NT2/D1 (cell line): ENCODE measurements around the gene AK2.

Experiments used
- SUZ12 ChIP-seq: IDR thresholded peaks from 2 replicates; pipeline ENCODE4 v1.6.1; 2011; ENCODE audit not compliant: insufficient read length, insufficient read depth; ENCODE audit errors: extremely low read depth
- YY1 ChIP-seq: IDR thresholded peaks from 2 replicates; pipeline ENCODE4 v1.6.1; 2011; ENCODE audit not compliant: insufficient read length, insufficient read depth
- ZNF274 ChIP-seq: IDR thresholded peaks from 2 replicates; pipeline ENCODE4 v1.6.1; 2011; ENCODE audit warnings: mild to moderate bottlenecking, low read depth, low read length

DNA sequence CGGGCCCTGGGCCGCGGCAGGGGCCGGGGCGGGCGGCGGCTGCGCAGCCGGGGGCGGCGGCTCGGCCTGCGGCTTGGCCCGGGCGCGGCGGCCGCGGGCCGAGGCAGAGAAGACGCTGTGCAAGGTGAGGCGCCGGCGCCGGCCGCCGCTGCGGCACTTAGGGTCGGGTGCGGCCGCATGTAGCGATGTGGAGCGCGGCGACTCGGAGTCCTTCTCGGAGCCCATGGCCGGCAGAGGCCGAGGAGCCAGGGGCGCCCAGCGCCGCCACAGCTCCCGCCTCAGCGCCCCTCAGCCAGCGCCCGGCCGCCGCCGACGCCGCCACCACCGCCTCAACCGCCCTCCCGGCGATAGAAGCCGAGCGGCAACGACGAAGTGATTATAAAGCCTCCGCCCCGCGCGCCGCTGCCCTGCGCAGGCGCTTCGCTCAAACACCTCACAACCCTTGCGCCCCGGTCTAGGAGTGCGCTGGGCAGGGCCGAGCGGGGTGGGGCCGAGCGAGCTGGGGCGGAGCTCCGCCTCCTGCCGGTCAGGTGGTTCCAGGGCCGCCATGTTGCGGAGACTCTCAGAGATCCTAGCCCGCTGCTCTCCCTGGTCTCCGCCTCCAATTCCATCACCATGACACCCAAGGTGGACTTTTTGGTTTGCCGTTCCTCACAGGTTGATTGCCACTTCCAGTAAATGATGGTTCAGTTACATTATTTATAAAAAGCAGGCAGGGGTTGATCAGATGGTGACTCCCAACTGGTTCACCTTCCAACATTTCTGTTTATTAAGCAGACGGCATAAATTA lies 72.0 kb downstream of the AK2 start, which contains the start of gene RNF19B:
- TF ChIP-seq SUZ12 = no peak
- no peak for TF ChIP-seq ZNF274
- TF ChIP-seq YY1 = peak; percentile 86
